22Rv1 (cell line): Measurements from ENCODE around the gene SLC6A3.

Experiments
- CTCF ChIP-seq: fragments of 450-650 bp; IDR thresholded peaks from 2 replicates; pipeline ENCODE4 v1.5.1; 2017; ENCODE audit warnings: mild to moderate bottlenecking
- ZFX ChIP-seq: fragments of 450-650 bp; IDR thresholded peaks from 2 replicates; pipeline ENCODE4 v1.6.1; 2017; ENCODE audit warnings: antibody characterized with exemption, borderline replicate concordance

GRCh38 chr5:1352231-1353219, 92.7 kb downstream of the SLC6A3 start:
- TF ChIP-seq ZFX (no peak), CTCF (no peak)
